Activated CD4-positive, alpha-beta T cell treated with anti-CD3 and anti-CD28 coated beads for 4 hours (primary cell): ENCODE data around the gene PHKA2.
"Not testable (repeated sequence)": the region's sequence is repeated elsewhere in the genome, so short reads cannot be mapped to it uniquely, and the experiment has no call there.

Experiments
- DNase-seq, 2 donors: peaks; one replicate each; pipeline ENCODE4 v3.0.0-alpha.2; 2020

Gene PHKA2

DNA sequence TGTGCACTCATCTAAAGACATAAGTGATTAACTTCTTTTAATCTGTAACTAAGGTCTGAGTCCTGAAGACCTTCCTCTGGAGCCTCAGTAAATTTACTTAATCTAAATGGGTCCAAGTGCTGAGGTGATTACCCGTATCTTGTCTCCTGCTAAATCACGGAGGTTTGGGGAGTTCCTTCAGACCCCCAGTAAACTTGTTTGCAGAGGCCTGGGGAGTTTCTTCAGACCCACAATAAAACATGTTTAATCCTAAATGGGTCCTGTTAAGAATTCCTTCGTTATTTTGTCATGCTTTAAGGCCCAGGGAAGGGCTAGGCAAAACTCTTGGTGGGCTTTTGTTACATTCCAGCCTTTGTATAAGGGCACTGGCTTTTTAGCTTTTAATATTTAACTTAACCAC lies 136.0 kb downstream of the PHKA2 start:
- DNase-seq, result not testable (repeated sequence)
